Glutamatergic neuron (in vitro differentiated cells): ENCODE data around the gene EIF4E3. TPM values are rescaled to one million over a fixed set of nuclear protein-coding genes. Genes with fewer than 3 reads are reported as not detected.

Experiments used
- DNase-seq: peaks from one replicate; pipeline ENCODE4 v3.0.0; 2022
- H3K27ac Mint-ChIP-seq: one replicate; pipeline ENCODE4 v1.8.0; 2020; ENCODE audit warnings: mild to moderate bottlenecking, mixed read lengths, inconsistent platforms; ENCODE audit not compliant: unreplicated experiment
- H3K27me3 Mint-ChIP-seq: one replicate; pipeline ENCODE4 v1.8.0; 2020; ENCODE audit warnings: mild to moderate bottlenecking, moderate library complexity, mixed read lengths, inconsistent platforms; ENCODE audit not compliant: unreplicated experiment
- H3K36me3 Mint-ChIP-seq: one replicate; pipeline ENCODE4 v1.8.0; 2020; ENCODE audit warnings: mild to moderate bottlenecking, mixed read lengths, inconsistent platforms; ENCODE audit not compliant: unreplicated experiment
- H3K4me1 Mint-ChIP-seq: one replicate; pipeline ENCODE4 v1.8.0; 2020; ENCODE audit warnings: mild to moderate bottlenecking, low read depth, mixed read lengths, inconsistent platforms; ENCODE audit not compliant: unreplicated experiment
- H3K4me3 Mint-ChIP-seq: one replicate; pipeline ENCODE4 v1.8.0; 2020; ENCODE audit warnings: mild to moderate bottlenecking, mixed read lengths, inconsistent platforms; ENCODE audit not compliant: unreplicated experiment
- H3K9me3 Mint-ChIP-seq: one replicate; pipeline ENCODE4 v1.8.0; 2020; ENCODE audit warnings: mild to moderate bottlenecking, moderate library complexity, mixed read lengths, inconsistent platforms; ENCODE audit not compliant: unreplicated experiment
- total RNA-seq: library from RNA; stranded (reverse); fragmentation: NEBNext Ultra II Directional; extraction: Animal tissue kit (Norgen Biotek cat#: 25700); gene quantifications from one replicate; pipeline ENCODE4 v1.2.1, GENCODE V29; 2021; ENCODE audit not compliant: unreplicated experiment
- TF ChIP-seq, protein P1 (sequence below): fragments of 200-600 bp; sonication (generic); IDR thresholded peaks from one replicate; pipeline ENCODE4 v1.5.0; 2021; ENCODE audit not compliant: partially characterized antibody, unreplicated experiment

The EIF4E3 gene
- total RNA-seq, 1 donor from 2014 or later, result 21.9 TPM

DNA sequence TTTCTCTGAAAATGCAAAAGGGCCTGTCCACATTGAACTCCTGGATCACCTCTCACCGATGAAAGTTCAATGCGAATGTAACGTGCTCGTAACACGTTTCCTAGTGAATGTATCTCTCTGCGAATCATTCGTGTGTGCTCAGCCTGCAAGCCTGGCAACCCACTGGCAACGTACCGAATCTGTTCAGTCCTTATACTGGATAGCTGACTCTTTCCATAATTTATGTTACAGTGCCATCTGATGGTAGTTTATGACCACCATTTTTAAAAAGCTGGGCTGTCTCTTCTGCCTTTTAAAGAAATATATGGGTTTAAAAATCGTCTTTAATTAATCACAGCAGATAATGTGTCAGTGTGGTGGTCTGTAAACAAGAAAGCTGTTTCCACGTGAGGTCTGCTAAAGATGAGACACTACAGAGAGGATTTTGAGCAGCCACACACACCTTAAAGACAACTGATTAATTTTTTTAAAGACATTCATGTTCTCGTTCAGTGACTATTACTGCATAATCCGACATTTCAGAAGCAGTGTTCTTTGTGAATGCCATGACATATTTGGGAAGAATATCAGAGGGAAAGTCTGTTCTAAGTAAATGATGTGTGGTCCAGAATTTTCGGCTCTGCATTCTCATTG lies 72.3 kb downstream of the EIF4E3 start:
- TF ChIP-seq, protein P1, sequence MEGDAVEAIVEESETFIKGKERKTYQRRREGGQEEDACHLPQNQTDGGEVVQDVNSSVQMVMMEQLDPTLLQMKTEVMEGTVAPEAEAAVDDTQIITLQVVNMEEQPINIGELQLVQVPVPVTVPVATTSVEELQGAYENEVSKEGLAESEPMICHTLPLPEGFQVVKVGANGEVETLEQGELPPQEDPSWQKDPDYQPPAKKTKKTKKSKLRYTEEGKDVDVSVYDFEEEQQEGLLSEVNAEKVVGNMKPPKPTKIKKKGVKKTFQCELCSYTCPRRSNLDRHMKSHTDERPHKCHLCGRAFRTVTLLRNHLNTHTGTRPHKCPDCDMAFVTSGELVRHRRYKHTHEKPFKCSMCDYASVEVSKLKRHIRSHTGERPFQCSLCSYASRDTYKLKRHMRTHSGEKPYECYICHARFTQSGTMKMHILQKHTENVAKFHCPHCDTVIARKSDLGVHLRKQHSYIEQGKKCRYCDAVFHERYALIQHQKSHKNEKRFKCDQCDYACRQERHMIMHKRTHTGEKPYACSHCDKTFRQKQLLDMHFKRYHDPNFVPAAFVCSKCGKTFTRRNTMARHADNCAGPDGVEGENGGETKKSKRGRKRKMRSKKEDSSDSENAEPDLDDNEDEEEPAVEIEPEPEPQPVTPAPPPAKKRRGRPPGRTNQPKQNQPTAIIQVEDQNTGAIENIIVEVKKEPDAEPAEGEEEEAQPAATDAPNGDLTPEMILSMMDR, result no peak
- Mint-ChIP-seq H3K4me1 (no peaks in the 10 kb centered on the region), H3K9me3 (no peaks in the 10 kb centered on the region), H3K36me3 (no peaks in the 10 kb centered on the region), H3K4me3 (no peak overlapping the region), H3K27me3 (peaks cover 2% of the 10 kb centered on the region), H3K27ac (no peak overlapping the region)
- DNase-seq, result peak; percentile 27

DNA sequence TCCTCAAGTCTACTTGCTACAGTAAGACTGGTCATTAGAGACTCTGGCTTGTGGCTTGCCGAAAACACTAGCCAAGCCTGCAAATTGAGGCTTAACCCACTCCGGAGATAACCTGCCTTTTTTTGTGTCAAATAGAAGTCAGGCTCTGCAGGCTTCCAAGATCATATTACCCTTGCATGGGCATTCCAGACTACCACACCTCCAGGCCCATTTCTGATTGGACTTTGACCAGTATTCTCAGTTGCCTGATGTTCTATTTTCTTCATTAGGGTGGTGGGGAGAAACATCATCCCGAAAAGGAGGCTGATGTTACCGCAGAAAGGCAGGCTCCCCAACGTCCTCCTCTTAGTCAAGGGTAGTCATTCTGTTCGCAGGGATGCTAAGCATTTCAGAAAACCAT lies 73.6 kb downstream of the EIF4E3 start:
- H3K27me3 Mint-ChIP-seq, result peaks cover 2% of the 10 kb centered on the region
- no peaks in the 10 kb centered on the region for H3K4me1 Mint-ChIP-seq
- TF ChIP-seq, protein P1, result no peak
- H3K9me3 Mint-ChIP-seq, result no peaks in the 10 kb centered on the region
- H3K27ac Mint-ChIP-seq, result no peak overlapping the region
- no peak overlapping the region for H3K4me3 Mint-ChIP-seq
- H3K36me3 Mint-ChIP-seq, result no peaks in the 10 kb centered on the region
- no peak for DNase-seq

DNA sequence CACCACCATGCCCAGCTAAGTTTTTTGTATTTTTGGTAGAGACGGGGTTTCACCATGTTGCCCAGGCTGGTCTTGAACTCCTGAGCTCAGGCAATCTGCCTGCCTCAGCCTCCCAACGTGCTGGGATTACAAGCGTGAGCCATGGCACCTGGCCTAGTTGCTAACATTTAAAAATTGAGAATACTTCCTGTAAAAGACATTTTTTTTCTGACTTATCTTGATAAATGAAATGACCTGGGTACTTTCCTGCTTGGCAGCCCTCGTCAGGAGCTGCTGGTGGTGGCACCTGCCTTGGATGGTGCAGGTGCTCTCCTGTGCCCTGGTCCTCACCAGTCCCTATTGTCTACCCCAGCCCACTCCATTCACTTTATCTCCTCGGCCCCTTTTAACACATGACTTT lies 74.8 kb downstream of the EIF4E3 start:
- Mint-ChIP-seq H3K4me1 (no peaks in the 10 kb centered on the region), H3K4me3 (no peak overlapping the region), H3K9me3 (no peaks in the 10 kb centered on the region), H3K27ac (no peak overlapping the region), H3K36me3 (no peaks in the 10 kb centered on the region), H3K27me3 (peaks cover 2% of the 10 kb centered on the region)
- TF ChIP-seq, protein P1, result no peak
- no peak for DNase-seq

DNA sequence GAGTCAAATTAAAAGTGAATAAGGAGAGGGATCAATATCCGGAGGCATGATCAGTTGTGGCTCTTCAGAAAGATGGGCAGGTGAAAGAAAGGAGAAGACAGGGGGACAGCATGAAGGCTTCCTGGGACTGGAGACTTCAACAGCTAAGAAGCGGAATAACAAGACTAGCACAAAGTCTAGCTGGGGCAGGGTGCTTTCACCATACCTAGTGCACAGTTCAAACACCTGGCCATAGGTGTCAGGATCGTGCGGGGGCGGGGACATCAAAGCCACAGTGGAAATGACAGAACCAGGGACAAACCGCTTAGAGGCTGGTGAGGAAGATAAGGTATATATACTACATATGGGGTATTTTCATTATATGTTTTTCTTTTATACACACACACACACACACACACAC lies 75.4 kb downstream of the EIF4E3 start:
- no peaks in the 10 kb centered on the region for H3K4me1 Mint-ChIP-seq
- no peak overlapping the region for H3K27ac Mint-ChIP-seq
- H3K36me3 Mint-ChIP-seq, result no peaks in the 10 kb centered on the region
- no peak overlapping the region for H3K4me3 Mint-ChIP-seq
- H3K9me3 Mint-ChIP-seq, result peaks cover 2% of the 10 kb centered on the region
- no peak for DNase-seq
- TF ChIP-seq, protein P1, result no peak
- H3K27me3 Mint-ChIP-seq, result peaks cover 2% of the 10 kb centered on the region

DNA sequence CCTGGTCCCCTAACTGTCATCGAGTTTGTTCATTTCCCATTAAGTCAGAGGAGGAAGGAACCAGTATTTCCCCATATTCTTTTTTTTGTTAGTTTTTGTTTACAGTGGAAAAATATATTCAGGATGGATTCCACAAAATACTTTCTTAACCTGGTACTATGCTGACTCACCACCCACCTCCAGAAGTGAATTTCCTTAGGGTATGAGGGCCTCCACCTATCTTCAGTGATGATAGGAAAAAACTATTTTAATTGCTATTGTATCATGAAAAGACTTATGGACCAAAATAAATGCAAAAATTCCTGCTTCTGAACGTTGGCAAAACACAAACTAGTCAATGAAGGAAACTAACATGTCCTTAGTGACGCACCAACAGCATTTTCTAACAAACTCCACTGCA lies 77.5 kb downstream of the EIF4E3 start:
- Mint-ChIP-seq H3K9me3 (peaks cover 2% of the 10 kb centered on the region), H3K27ac (no peak overlapping the region), H3K4me3 (no peak overlapping the region), H3K4me1 (no peaks in the 10 kb centered on the region), H3K27me3 (peaks cover 2% of the 10 kb centered on the region), H3K36me3 (no peaks in the 10 kb centered on the region)
- no peak for DNase-seq
- TF ChIP-seq, protein P1, result no peak
